Peyer's patch (tissue), 4 donors: ENCODE data around the gene SPRED3.

Experiments used
- POLR2A ChIP-seq, 2 donors: fragments of 450-650 bp; IDR thresholded peaks; one replicate each; pipeline ENCODE4 v1.5.1; 2017; ENCODE audit warnings: antibody characterized with exemption in 2 of 2, mild to moderate bottlenecking in 2 of 2, moderate library complexity in 2 of 2
- TF ChIP-seq, protein P1 (sequence below), 6 experiments: fragments of 450-650 bp in 4 of 6; fragments of 200-600 bp in 2 of 6; sonication (generic) in 1 of 6; IDR thresholded peaks; one replicate each; pipeline ENCODE4 v1.5.1; 2017 to 2019; ENCODE audit warnings: antibody characterized with exemption in 6 of 6, mild to moderate bottlenecking in 3 of 6, moderate library complexity in 1 of 6

DNA sequence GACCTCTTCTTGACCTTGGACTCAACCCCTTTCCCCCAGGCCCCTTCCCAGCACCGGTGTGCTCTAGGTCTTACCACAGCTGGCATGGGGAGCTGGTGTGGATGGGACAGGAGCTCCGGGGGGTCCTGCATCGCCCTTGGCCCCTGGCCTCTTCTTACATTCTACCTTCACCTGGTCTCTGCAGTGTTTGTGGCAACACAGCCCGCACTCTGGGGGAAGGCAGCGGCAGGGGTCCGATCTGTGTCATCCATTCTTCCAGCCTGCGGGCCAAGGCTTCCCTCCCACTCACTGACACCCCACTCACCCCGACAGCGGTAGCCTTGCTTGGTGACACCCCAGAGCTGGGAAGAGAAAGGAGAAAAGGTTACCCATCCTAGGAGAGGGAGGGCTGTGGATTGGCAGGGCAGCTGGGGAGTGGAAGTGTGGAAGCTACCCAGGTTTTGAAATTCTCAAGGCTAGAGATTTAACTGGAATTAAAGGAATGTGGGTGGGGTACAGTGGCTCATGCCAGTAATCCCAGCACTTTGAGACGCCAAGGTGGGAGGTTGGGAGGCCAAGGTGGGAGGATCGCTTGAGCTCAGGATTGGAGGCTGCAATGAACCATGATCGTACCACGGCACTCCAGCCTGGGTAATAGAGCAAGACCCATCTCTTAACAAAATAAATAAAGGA lies 22.7 kb downstream of the SPRED3 start:
- TF ChIP-seq, protein P1, sequence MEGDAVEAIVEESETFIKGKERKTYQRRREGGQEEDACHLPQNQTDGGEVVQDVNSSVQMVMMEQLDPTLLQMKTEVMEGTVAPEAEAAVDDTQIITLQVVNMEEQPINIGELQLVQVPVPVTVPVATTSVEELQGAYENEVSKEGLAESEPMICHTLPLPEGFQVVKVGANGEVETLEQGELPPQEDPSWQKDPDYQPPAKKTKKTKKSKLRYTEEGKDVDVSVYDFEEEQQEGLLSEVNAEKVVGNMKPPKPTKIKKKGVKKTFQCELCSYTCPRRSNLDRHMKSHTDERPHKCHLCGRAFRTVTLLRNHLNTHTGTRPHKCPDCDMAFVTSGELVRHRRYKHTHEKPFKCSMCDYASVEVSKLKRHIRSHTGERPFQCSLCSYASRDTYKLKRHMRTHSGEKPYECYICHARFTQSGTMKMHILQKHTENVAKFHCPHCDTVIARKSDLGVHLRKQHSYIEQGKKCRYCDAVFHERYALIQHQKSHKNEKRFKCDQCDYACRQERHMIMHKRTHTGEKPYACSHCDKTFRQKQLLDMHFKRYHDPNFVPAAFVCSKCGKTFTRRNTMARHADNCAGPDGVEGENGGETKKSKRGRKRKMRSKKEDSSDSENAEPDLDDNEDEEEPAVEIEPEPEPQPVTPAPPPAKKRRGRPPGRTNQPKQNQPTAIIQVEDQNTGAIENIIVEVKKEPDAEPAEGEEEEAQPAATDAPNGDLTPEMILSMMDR (IDR thresholded peaks at IDR 0.05) = no peak
- TF ChIP-seq POLR2A (IDR thresholded peaks at IDR 0.05) = no peak
